ENCODE measurements around the gene ZNF536. TPM values are rescaled to one million over a fixed set of nuclear protein-coding genes. Genes with fewer than 3 reads are reported as not detected.

Gene ZNF536
- total and polyA plus RNA-seq, 2 donors (not counting 3 experiments of a cell fraction or from before 2014, with no cell fraction given) = not detected

- Histone ChIP-seq H3K4me1 (ENCODE audit: control insufficient read depth, extremely low read depth, insufficient read depth, low read length) (no peaks in the 10 kb centered on the region), H3K4me2 (ENCODE audit: insufficient read depth, low read length) (no peak overlapping the region), H2AFZ (ENCODE audit: low read depth, low read length) (no peak overlapping the region), H4K20me1 (replicated peaks; ENCODE audit: control insufficient read depth, extremely low read depth, insufficient read depth, low read length) (no peaks in the 10 kb centered on the region), H3K36me3 (ENCODE audit: control insufficient read depth in 2 of 2, extremely low read depth in 1 of 2, insufficient read depth in 2 of 2, low read length in 2 of 2) (no peaks in the 10 kb centered on the region), H3K9me3 (replicated peaks; ENCODE audit: control insufficient read depth, insufficient read depth, low read length) (no peaks in the 10 kb centered on the region), H3K79me2 (ENCODE audit: control insufficient read depth, insufficient read depth, low read length) (no peaks in the 10 kb centered on the region), H3K4me3 (replicated peaks in 1 of 3; ENCODE audit: insufficient read depth in 1 of 3, low read depth in 1 of 3, low read length in 3 of 3) (no peak overlapping the region), H3K9ac (replicated peaks; ENCODE audit: extremely low read depth, insufficient read depth, low read length) (no peak overlapping the region), H3K9me1 (replicated peaks; ENCODE audit: control insufficient read depth, extremely low read depth, insufficient read depth, low read length) (no peaks in the 10 kb centered on the region), H3K27ac (ENCODE audit: insufficient read depth, low read depth, low read length) (no peak overlapping the region), H3K27me3 (ENCODE audit: control insufficient read depth in 2 of 2, insufficient read depth in 2 of 2, low read length in 2 of 2) (no peaks in the 10 kb centered on the region)
- no peak for TF ChIP-seq JUN (IDR thresholded peaks at IDR 0.05; ENCODE audit: borderline replicate concordance, insufficient read depth, insufficient read length, low read depth)
- TF ChIP-seq POLR2AphosphoS5 (IDR thresholded peaks at IDR 0.05; ENCODE audit: insufficient read depth, low read depth, low read length) = no peak
- no peak for TF ChIP-seq GATA2 (IDR thresholded peaks at IDR 0.05; ENCODE audit: insufficient read depth, insufficient read length, low read depth, low read length)
- TF ChIP-seq MAX (IDR thresholded peaks at IDR 0.05; ENCODE audit: insufficient read depth, insufficient read length) = no peak
- TF ChIP-seq FOS (IDR thresholded peaks at IDR 0.05; ENCODE audit: borderline replicate concordance, insufficient read depth, low read length) = no peak
- dilution Hi-C loops (cut with MboI; ENCODE audit: extremely low pct_ligation_motif_present, low sequenced_read_pairs) (no loop called here), intact Hi-C loops (cut with micrococcal nuclease) (no loop called here)
- DNase-seq (ENCODE audit: low read depth, low spot score) = no peak
- no TSS peak for BruUV-seq (replicated peaks)
- FAIRE-seq = no peak
- CTCF ChIA-PET = no interaction called here
- POLR2A ChIA-PET = no interaction called here
Measured at GRCh38 chr19:30356951-30357579, 15.1 kb upstream of the ZNF536 start.

- no peak for DNase-seq (ENCODE audit: low read depth, low spot score)
- Histone ChIP-seq H3K9me1 (replicated peaks; ENCODE audit: control insufficient read depth, extremely low read depth, insufficient read depth, low read length) (no peaks in the 10 kb centered on the region), H3K4me3 (replicated peaks in 1 of 3; ENCODE audit: insufficient read depth in 1 of 3, low read depth in 1 of 3, low read length in 3 of 3) (no peak overlapping the region), H3K27ac (ENCODE audit: insufficient read depth, low read depth, low read length) (no peak overlapping the region), H3K27me3 (ENCODE audit: control insufficient read depth in 2 of 2, insufficient read depth in 2 of 2, low read length in 2 of 2) (no peaks in the 10 kb centered on the region), H3K4me2 (ENCODE audit: insufficient read depth, low read length) (no peak overlapping the region), H4K20me1 (replicated peaks; ENCODE audit: control insufficient read depth, extremely low read depth, insufficient read depth, low read length) (no peaks in the 10 kb centered on the region), H3K9ac (replicated peaks; ENCODE audit: extremely low read depth, insufficient read depth, low read length) (no peak overlapping the region), H2AFZ (ENCODE audit: low read depth, low read length) (no peak overlapping the region), H3K9me3 (replicated peaks; ENCODE audit: control insufficient read depth, insufficient read depth, low read length) (no peaks in the 10 kb centered on the region), H3K36me3 (ENCODE audit: control insufficient read depth in 2 of 2, extremely low read depth in 1 of 2, insufficient read depth in 2 of 2, low read length in 2 of 2) (no peaks in the 10 kb centered on the region), H3K4me1 (ENCODE audit: control insufficient read depth, extremely low read depth, insufficient read depth, low read length) (no peaks in the 10 kb centered on the region), H3K79me2 (ENCODE audit: control insufficient read depth, insufficient read depth, low read length) (no peaks in the 10 kb centered on the region)
- dilution Hi-C loops (cut with MboI; ENCODE audit: extremely low pct_ligation_motif_present, low sequenced_read_pairs) = no loop called here
- intact Hi-C loops (cut with micrococcal nuclease) = no loop called here
- TF ChIP-seq, protein P1, sequence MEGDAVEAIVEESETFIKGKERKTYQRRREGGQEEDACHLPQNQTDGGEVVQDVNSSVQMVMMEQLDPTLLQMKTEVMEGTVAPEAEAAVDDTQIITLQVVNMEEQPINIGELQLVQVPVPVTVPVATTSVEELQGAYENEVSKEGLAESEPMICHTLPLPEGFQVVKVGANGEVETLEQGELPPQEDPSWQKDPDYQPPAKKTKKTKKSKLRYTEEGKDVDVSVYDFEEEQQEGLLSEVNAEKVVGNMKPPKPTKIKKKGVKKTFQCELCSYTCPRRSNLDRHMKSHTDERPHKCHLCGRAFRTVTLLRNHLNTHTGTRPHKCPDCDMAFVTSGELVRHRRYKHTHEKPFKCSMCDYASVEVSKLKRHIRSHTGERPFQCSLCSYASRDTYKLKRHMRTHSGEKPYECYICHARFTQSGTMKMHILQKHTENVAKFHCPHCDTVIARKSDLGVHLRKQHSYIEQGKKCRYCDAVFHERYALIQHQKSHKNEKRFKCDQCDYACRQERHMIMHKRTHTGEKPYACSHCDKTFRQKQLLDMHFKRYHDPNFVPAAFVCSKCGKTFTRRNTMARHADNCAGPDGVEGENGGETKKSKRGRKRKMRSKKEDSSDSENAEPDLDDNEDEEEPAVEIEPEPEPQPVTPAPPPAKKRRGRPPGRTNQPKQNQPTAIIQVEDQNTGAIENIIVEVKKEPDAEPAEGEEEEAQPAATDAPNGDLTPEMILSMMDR (IDR thresholded peaks at IDR 0.05; ENCODE audit: extremely low read depth in 1 of 2, insufficient read depth in 1 of 2, low read depth in 1 of 2, low read length in 2 of 2) = no peak
- TF ChIP-seq MAX (IDR thresholded peaks at IDR 0.05; ENCODE audit: insufficient read depth, insufficient read length) = no peak
- no peak for TF ChIP-seq MYC (IDR thresholded peaks at IDR 0.05; ENCODE audit: low read depth, low read length)
- no peak for TF ChIP-seq JUN (IDR thresholded peaks at IDR 0.05; ENCODE audit: borderline replicate concordance, insufficient read depth, insufficient read length, low read depth)
- TF ChIP-seq POLR2A (IDR thresholded peaks at IDR 0.05; ENCODE audit: low read depth, low read length) = no peak
- TF ChIP-seq FOS (IDR thresholded peaks at IDR 0.05; ENCODE audit: borderline replicate concordance, insufficient read depth, low read length) = no peak
- TF ChIP-seq GATA2 (IDR thresholded peaks at IDR 0.05; ENCODE audit: insufficient read depth, insufficient read length, low read depth, low read length) = no peak
- TF ChIP-seq EZH2 (IDR thresholded peaks at IDR 0.05; ENCODE audit: borderline replicate concordance, low read depth, low read length, severe bottlenecking) = no peak
- TF ChIP-seq POLR2AphosphoS5 (IDR thresholded peaks at IDR 0.05; ENCODE audit: insufficient read depth, low read depth, low read length) = no peak
- FAIRE-seq = no peak
- POLR2A ChIA-PET = no interaction called here
- CTCF ChIA-PET = no interaction called here
- BruUV-seq (replicated peaks) = no TSS peak
Measured at GRCh38 chr19:30357580-30357954, 14.6 kb upstream of the ZNF536 start.
